ENCODE data around the gene SLC5A1. TPM values are rescaled to one million over a fixed set of nuclear protein-coding genes. Genes with fewer than 3 reads are reported as not detected.

SLC5A1 gene
- total and polyA plus RNA-seq, 2 of the 8 experiments (the other 6 are each of a cell fraction or from before 2014, with no cell fraction given) = 0.06 TPM; not detected in 1

DNA sequence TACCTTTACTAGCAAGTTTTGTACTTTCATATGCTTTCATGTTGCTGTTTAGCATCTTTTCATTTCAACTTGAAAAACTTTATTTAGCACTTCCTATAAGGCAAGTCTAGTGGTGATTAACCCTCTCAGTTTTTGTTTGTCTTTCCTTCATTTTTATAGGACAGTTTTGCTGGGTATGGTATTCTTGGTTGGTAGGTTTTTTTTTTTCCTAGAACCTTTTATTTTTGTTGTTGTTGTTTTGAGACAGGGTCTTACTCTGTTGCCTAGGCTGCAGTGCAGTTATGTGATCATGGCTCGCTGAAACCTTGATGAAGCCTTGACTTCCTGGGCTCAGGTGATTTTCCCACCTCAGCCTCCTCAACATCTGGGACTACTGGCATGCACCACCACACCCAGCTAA, 29.9 kb upstream of the SLC5A1 start:
- H3K4ac ChIP-seq (replicated peaks; ENCODE audit: insufficient read length, low read depth, low read length) = no peak overlapping the region
- no peak overlapping the region for H3K4me2 ChIP-seq (ENCODE audit: insufficient read depth in 1 of 2, low read depth in 2 of 2, low read length in 2 of 2)
- FAIRE-seq (no peak), DNase-seq (ENCODE audit: low read depth in 1 of 2, low spot score in 2 of 2) (no peak)
- peaks cover 0 to 2% (median 0%) of the 10 kb centered on the region in 4 experiments; a peak in 1 of 7 replicates for H3K27me3 ChIP-seq (replicated peaks in 1 of 4; ENCODE audit: control insufficient read depth in 3 of 4, extremely low read depth in 1 of 4, insufficient read depth in 3 of 4, low read length in 3 of 4)
- H4K8ac ChIP-seq (ENCODE audit: extremely low read depth, insufficient read depth, low read length) = no peak overlapping the region
- POLR2A ChIA-PET (ENCODE audit: partially characterized antibody) = no interaction called here
- H3K56ac ChIP-seq (replicated peaks; ENCODE audit: insufficient read length, low read depth, low read length) = no peak overlapping the region
- no peak overlapping the region for H2BK5ac ChIP-seq (ENCODE audit: low read depth, low read length)
- H4K91ac ChIP-seq (replicated peaks; ENCODE audit: insufficient read length, low read length) = no peak overlapping the region
- H3K79me2 ChIP-seq (ENCODE audit: control insufficient read depth in 1 of 2, insufficient read depth in 2 of 2, low read length in 2 of 2) = no peaks in the 10 kb centered on the region
- no peak overlapping the region for H2AK5ac ChIP-seq (ENCODE audit: low read depth, low read length)
- H3K18ac ChIP-seq (ENCODE audit: extremely low read depth, low read length) = no peak overlapping the region
- CTCF ChIA-PET (ENCODE audit: partially characterized antibody) = interaction anchor here (1.4 kb wide), 1 partner anchor 43 kb away, joined by 3 read pairs; no protein-coding TSS in a partner anchor
- peaks cover 0 to 3% of the 10 kb centered on the region in 2 experiments; a peak in 1 of 4 replicates for H3K9me3 ChIP-seq (ENCODE audit: insufficient read depth in 2 of 2, low read depth in 1 of 2, low read length in 1 of 2)
- H3K36me3 ChIP-seq (ENCODE audit: control insufficient read depth in 2 of 4, insufficient read depth in 4 of 4, low read length in 3 of 4) = no peaks in the 10 kb centered on the region
- TF ChIP-seq HDAC6 (IDR thresholded peaks at IDR 0.05; ENCODE audit: low read depth, low read length) (no peak), POLR2AphosphoS5 (IDR thresholded peaks at IDR 0.05; ENCODE audit: low read depth, low read length) (no peak), NRF1 (IDR thresholded peaks at IDR 0.05; ENCODE audit: low read depth, low read length) (no peak), POLR2A (IDR thresholded peaks at IDR 0.05; ENCODE audit: control extremely low read depth in 1 of 2, low read depth in 2 of 2, low read length in 2 of 2) (no peak), BCL11A (IDR thresholded peaks at IDR 0.05; ENCODE audit: low read depth in 2 of 2, low read length in 2 of 2) (no peak), YY1 (IDR thresholded peaks at IDR 0.05; ENCODE audit: low read depth, low read length) (no peak), JUN (IDR thresholded peaks at IDR 0.05; ENCODE audit: low read depth, low read length) (no peak), JUND (IDR thresholded peaks at IDR 0.05; ENCODE audit: low read length) (no peak), NANOG (IDR thresholded peaks at IDR 0.05; ENCODE audit: insufficient read depth, low read depth, low read length, poor library complexity, severe bottlenecking) (no peak)
- TF ChIP-seq, protein P1, sequence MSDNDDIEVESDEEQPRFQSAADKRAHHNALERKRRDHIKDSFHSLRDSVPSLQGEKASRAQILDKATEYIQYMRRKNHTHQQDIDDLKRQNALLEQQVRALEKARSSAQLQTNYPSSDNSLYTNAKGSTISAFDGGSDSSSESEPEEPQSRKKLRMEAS (IDR thresholded peaks at IDR 0.05) = no peak
- H3K4me3 ChIP-seq (ENCODE audit: extremely low read depth in 1 of 4, insufficient read depth in 2 of 4, low read depth in 3 of 4, low read length in 4 of 4) = no peak overlapping the region
- no peak overlapping the region for H2AFZ ChIP-seq (ENCODE audit: low read length)
- H3K4me1 ChIP-seq (replicated peaks in 1 of 4; ENCODE audit: control insufficient read depth in 3 of 4, insufficient read depth in 4 of 4, low read length in 3 of 4) = no peaks in the 10 kb centered on the region
- no peak overlapping the region for H3K9ac ChIP-seq (replicated peaks in 1 of 4; ENCODE audit: extremely low read depth in 1 of 4, low read depth in 3 of 4, low read length in 3 of 4)
- no peak overlapping the region for H3K27ac ChIP-seq (ENCODE audit: low read depth, low read length)
- no peaks in the 10 kb centered on the region for H3K23me2 ChIP-seq (ENCODE audit: low read depth, low read length)
- H4K20me1 ChIP-seq (replicated peaks in 1 of 2; ENCODE audit: control insufficient read depth in 1 of 2, insufficient read depth in 2 of 2, low read length in 2 of 2) = no peaks in the 10 kb centered on the region
- H2BK15ac ChIP-seq (ENCODE audit: low read length) = no peak overlapping the region
- H4K5ac ChIP-seq (ENCODE audit: insufficient read length, low read depth, low read length) = no peak overlapping the region
- H3K14ac ChIP-seq (ENCODE audit: insufficient read length) = no peak overlapping the region
- no peak overlapping the region for H2BK120ac ChIP-seq (replicated peaks; ENCODE audit: low read depth, low read length)
- H2BK12ac ChIP-seq (ENCODE audit: low read depth, low read length) = no peak overlapping the region
- no peak overlapping the region for H2BK20ac ChIP-seq (ENCODE audit: low read length)
- WGBS, 2 experiments (ENCODE audit: extremely low coverage in 1 of 2, insufficient coverage in 1 of 2, insufficient read length in 1 of 2, insufficient replicate concordance in 2 of 2, low coverage in 1 of 2, low lambda C conversion rate in 2 of 2, missing lambda C conversion rate in 1 of 2) = 91% methylated on average over 1 of the region's 1 CpG; no CpG with 5 or more reads in 1 of the 2 experiments
- no peaks in the 10 kb centered on the region for H3K79me1 ChIP-seq (ENCODE audit: low read depth, low read length)
- no peak overlapping the region for H3K23ac ChIP-seq (ENCODE audit: insufficient read length)

Data from H1 (cell line).